ENCODE results near the gene CAPZA1.

- TF ChIP-seq CTCF (IDR thresholded peaks at IDR 0.05) (no peak), POLR2A (IDR thresholded peaks at IDR 0.05) (no peak)
Measured at GRCh38 chr1:112594208-112594876, 25.3 kb upstream of the CAPZA1 start.

Measured in adrenal gland (tissue), 5 donors.